GM12878 (cell line): ENCODE results near the gene HPSE. TPM values are rescaled to one million over a fixed set of nuclear protein-coding genes. Genes with fewer than 3 reads are reported as not detected.

Source experiments
- ATAC-seq: fragments of 200-7000 bp; cut with Tn5 transposase; 3 replicates; pipeline ENCODE4 v1.9.1; 2020; ENCODE audit warnings: mild to moderate bottlenecking, moderate library complexity
- BruUV-seq: library from RNA; stranded (reverse); fragments of 400-500 nt; replicated peaks from 2 replicates; lab custom pipeline; 2021; lab: Mats Ljungman, UMichigan
- CTCF ChIA-PET: fragments of 300-600 bp; sonication (Branson Sonifier 250); formaldehyde crosslinking; extraction: SDS; loops from one replicate; lab custom pipeline; 2021; ENCODE audit warnings: inconsistent platforms; lab: Yijun Ruan, JAX
- POLR2A ChIA-PET: fragments of 350-600 bp; formaldehyde crosslinking; extraction: SDS; loops from one replicate; lab custom pipeline; 2021; ENCODE audit warnings: inconsistent platforms; lab: Charles Lee
- RAD21 ChIA-PET: fragments of 300-600 bp; sonication (Branson Sonifier 250); formaldehyde crosslinking; loops from one replicate; lab custom pipeline; 2023; ENCODE audit warnings: antibody characterized with exemption; ENCODE audit not compliant: unreplicated experiment; lab: Charles Lee
- SMC1A ChIA-PET: fragments of 300-600 bp; sonication (Branson Sonifier 250); formaldehyde crosslinking; loops from one replicate; lab custom pipeline; 2023; ENCODE audit not compliant: unreplicated experiment, uncharacterized antibody; lab: Charles Lee
- DNase-seq: peaks from one replicate; pipeline ENCODE4 v3.0.0-alpha.2; 2011; ENCODE audit warnings: low read depth, low spot score
- FAIRE-seq: peaks from 3 replicates; lab custom pipeline; 2011; peaks lifted over from hg19 to GRCh38; lab: Jason Lieb, UNC
- H2AFZ ChIP-seq: 2 replicates; pipeline ENCODE4 v1.6.0; 2011; ENCODE audit warnings: low read depth, low read length, control low read depth; ENCODE audit not compliant: control insufficient read depth
- H3K27ac ChIP-seq: 2 replicates; pipeline ENCODE4 v1.5.1; 2011; ENCODE audit warnings: control low read depth; ENCODE audit not compliant: control insufficient read depth, insufficient read depth
- H3K27me3 ChIP-seq, 2 experiments: replicated peaks in 1 of 2; 2 replicates each; pipeline versions ENCODE4 v1.6.0 to v1.6.1; 2011; ENCODE audit warnings: low read length in 1 of 2; ENCODE audit not compliant: control insufficient read depth in 2 of 2, insufficient read depth in 2 of 2
- H3K36me3 ChIP-seq, 2 experiments: 2 replicates each; pipeline ENCODE4 v1.5.1; 2011; ENCODE audit warnings: low read length in 1 of 2; ENCODE audit not compliant: control insufficient read depth in 2 of 2, insufficient read depth in 2 of 2
- H3K4me1 ChIP-seq: 2 replicates; pipeline ENCODE4 v1.6.1; 2011; ENCODE audit warnings: mild to moderate bottlenecking, low read length, moderate library complexity, mixed read lengths; ENCODE audit not compliant: control insufficient read depth, insufficient read depth
- H3K4me2 ChIP-seq: 2 replicates; pipeline ENCODE4 v1.6.0; 2011; ENCODE audit warnings: control low read depth; ENCODE audit not compliant: control insufficient read depth, insufficient read depth
- H3K4me3 ChIP-seq: fragments of 200-600 bp; sonication (generic); 2 replicates; pipeline ENCODE4 v1.5.1; 2016
- H3K79me2 ChIP-seq: 2 replicates; pipeline ENCODE4 v1.6.0; 2011; ENCODE audit warnings: low read length; ENCODE audit not compliant: control insufficient read depth, insufficient read depth
- H3K9ac ChIP-seq: 2 replicates; pipeline ENCODE4 v1.8.0; 2011; ENCODE audit warnings: low read length, control low read depth, mixed read lengths; ENCODE audit not compliant: control insufficient read depth, insufficient read depth
- H3K9me3 ChIP-seq: replicated peaks from 3 replicates; pipeline ENCODE4 v1.5.1; 2011; ENCODE audit warnings: mild to moderate bottlenecking, low read length; ENCODE audit not compliant: control insufficient read depth, insufficient read depth
- H4K20me1 ChIP-seq: 2 replicates; pipeline ENCODE4 v1.6.0; 2011; ENCODE audit not compliant: control insufficient read depth, insufficient read depth
- BACH1 ChIP-seq: fragments of 450-650 bp; IDR thresholded peaks from 2 replicates; pipeline ENCODE4 v1.6.1; 2017; ENCODE audit warnings: mild to moderate bottlenecking, borderline replicate concordance
- CEBPZ ChIP-seq: fragments of 150-350 bp; IDR thresholded peaks from 2 replicates; pipeline ENCODE4 v1.6.1; 2016; ENCODE audit warnings: low read depth, low read length
- CREB1 ChIP-seq: IDR thresholded peaks from 2 replicates; pipeline ENCODE4 v1.6.1; 2012; ENCODE audit warnings: low read depth, mild to moderate bottlenecking, inconsistent platforms
- E2F4 ChIP-seq: IDR thresholded peaks from 2 replicates; pipeline ENCODE4 v1.6.1; 2012; ENCODE audit warnings: low read depth, low read length, improper control_type of control experiment
- E4F1 ChIP-seq: fragments of 450-650 bp; IDR thresholded peaks from 2 replicates; pipeline ENCODE4 v1.6.1; 2018; ENCODE audit warnings: borderline replicate concordance, mild to moderate bottlenecking; ENCODE audit not compliant: partially characterized antibody
- EGR1 ChIP-seq, 2 experiments: IDR thresholded peaks; 1 replicate in 1 of 2; 2 replicates in 1 of 2; pipeline ENCODE4 v1.6.1; 2011 to 2012; ENCODE audit warnings: low read depth in 2 of 2, low read length in 2 of 2, borderline replicate concordance in 1 of 2, mild to moderate bottlenecking in 1 of 2, moderate library complexity in 1 of 2
- HDAC6 ChIP-seq: fragments of 200-600 bp; sonication (generic); IDR thresholded peaks from one replicate; pipeline ENCODE4 v1.8.0; 2017; ENCODE audit warnings: antibody characterized with exemption; ENCODE audit not compliant: unreplicated experiment
- MEF2B ChIP-seq: fragments of 450-650 bp; IDR thresholded peaks from 2 replicates; pipeline ENCODE4 v1.6.1; 2018; ENCODE audit warnings: mild to moderate bottlenecking, moderate library complexity; ENCODE audit not compliant: partially characterized antibody, poor library complexity, severe bottlenecking
- RBBP5 ChIP-seq: fragments of 200-600 bp; sonication (generic); conservative IDR thresholded peaks from 2 replicates; pipeline ENCODE4 v1.6.1; 2016
- TCF7 ChIP-seq: IDR thresholded peaks from 2 replicates; pipeline ENCODE4 v1.6.1; 2014; ENCODE audit warnings: antibody characterized with exemption, borderline replicate concordance
- USF1 ChIP-seq: IDR thresholded peaks from 2 replicates; pipeline ENCODE4 v1.6.1; 2011; ENCODE audit warnings: borderline replicate concordance, low read depth, mild to moderate bottlenecking, moderate library complexity, mixed read lengths, low read length; ENCODE audit not compliant: insufficient read depth; ENCODE audit errors: extremely low read length
- USF2 ChIP-seq: IDR thresholded peaks from 2 replicates; pipeline ENCODE4 v1.6.1; 2011; ENCODE audit warnings: low read depth, low read length, improper control_type of control experiment, borderline replicate concordance
- ZBTB33 ChIP-seq: fragments of 450-650 bp; IDR thresholded peaks from 2 replicates; pipeline ENCODE4 v1.6.1; 2017; ENCODE audit warnings: mild to moderate bottlenecking
- WGBS: methylation state at CpG from one replicate; pipeline ENCODE4 v1.1.6; 2016; ENCODE audit warnings: low lambda C conversion rate; ENCODE audit not compliant: insufficient replicate concordance, insufficient coverage; ENCODE audit errors: missing lambda C conversion rate; 5-methylcytosine and 5-hydroxymethylcytosine counted together
- in situ Hi-C: fragments of 300-500 bp; cut with MboI; formaldehyde crosslinking; loops from 9 replicates; pipeline ENCODE4 v1.14.3; 2018; ENCODE audit warnings: mixed read lengths
- intact Hi-C: fragments of 100-400 bp; cut with micrococcal nuclease; formaldehyde crosslinking; loops from one replicate; pipeline ENCODE4 v1.14.2; 2022; ENCODE audit not compliant: unreplicated experiment
- polyA plus RNA-seq, 11 experiments: library from polyadenylated mRNA; depleted of rRNA in 4 of 11; unstranded in 6 of 11; stranded (reverse) in 5 of 11; fragments of >200 nt; fragmentation: Nextera tagmentation in 4 of 11; fragmentation: Illumina TruSeq in 1 of 11; extraction: Ambion mirVana in 4 of 11; extraction: Trizol in 1 of 11; gene quantifications; 1 replicate in 1 of 11; 2 replicates in 10 of 11; pipeline versions ENCODE4 v1.2.1 to v1.2.3, GENCODE V29; 2011 to 2016; ENCODE audit warnings: inconsistent platforms in 2 of 11, missing spikeins in 2 of 11, low read depth in 1 of 11
- total RNA-seq, 4 experiments: library from RNA; depleted of rRNA in 3 of 4; stranded (reverse); fragments of >200 nt in 3 of 4; fragmentation: Illumina TruSeq in 1 of 4; extraction: Trizol in 1 of 4; gene quantifications; 2 replicates each; pipeline versions ENCODE4 v1.2.1 to v1.2.3, GENCODE V29; 2013 to 2021

HPSE gene
- total and polyA plus RNA-seq, 10 of the 15 experiments (the other 5 are each of a cell fraction or from before 2014, with no cell fraction given): 0.16 to 0.89 (median 0.58) TPM

- intact Hi-C loops (no loop called here), in situ Hi-C loops (no loop called here)
- FAIRE-seq: no peak
- no peaks in the 10 kb centered on the region for H3K79me2 ChIP-seq
- H3K4me2 ChIP-seq: no peak overlapping the region
- ATAC-seq: no peak
- RAD21 ChIA-PET: no interaction called here
- 35% methylated on average over 1 of the region's 1 CpG for WGBS
- H3K9ac ChIP-seq: no peak overlapping the region
- H3K27ac ChIP-seq: no peak overlapping the region
- H3K36me3 ChIP-seq: no peaks in the 10 kb centered on the region
- H4K20me1 ChIP-seq: no peaks in the 10 kb centered on the region
- no peaks in the 10 kb centered on the region for H3K4me1 ChIP-seq
- no peaks in the 10 kb centered on the region for H3K9me3 ChIP-seq
- H2AFZ ChIP-seq: no peak overlapping the region
- H3K27me3 ChIP-seq: no peaks in the 10 kb centered on the region
- BruUV-seq: no TSS peak
- SMC1A ChIA-PET: no interaction called here
- POLR2A ChIA-PET: no interaction called here
- DNase-seq: no peak
- H3K4me3 ChIP-seq: no peak overlapping the region
- CTCF ChIA-PET: interaction anchor here (0.6 to 1.2 kb wide), 2 partner anchors 74 to 98 kb away, joined by 3 to 5 read pairs; partner anchors contain the start of gene COQ2
- TF ChIP-seq USF1 (no peak), MEF2B (no peak), E4F1 (no peak), BACH1 (no peak), HDAC6 (no peak), ZBTB33 (no peak), E2F4 (no peak), CEBPZ (no peak), TCF7 (no peak), EGR1 (IDR thresholded peaks at IDR 0.05; ENCODE audit: borderline replicate concordance in 1 of 2, low read depth in 2 of 2, low read length in 2 of 2) (no peak), CREB1 (no peak), RBBP5 (no peak), USF2 (no peak)
Observed at GRCh38 chr4:83358410-83358809, 23.8 kb upstream of the HPSE start.
